HepG2 (cell line): ENCODE data around the gene IPCEF1. TPM values are rescaled to one million over a fixed set of nuclear protein-coding genes. Genes with fewer than 3 reads are reported as not detected.

ENCODE experiments used
- ATAC-seq: fragments of 200-7000 bp; cut with Tn5 transposase; 3 replicates; pipeline ENCODE4 v1.9.1; 2020; ENCODE audit warnings: mild to moderate bottlenecking, moderate library complexity
- BruUV-seq: library from RNA; stranded (reverse); fragments of 400-500 nt; replicated peaks from 2 replicates; lab custom pipeline; 2021; lab: Mats Ljungman, UMichigan
- CTCF ChIA-PET: fragments of 300-600 bp; formaldehyde crosslinking; extraction: SDS; loops from one replicate; lab custom pipeline; 2021; ENCODE audit warnings: low total read pairs, inconsistent platforms, low intra/inter-chr PET ratio; lab: Yijun Ruan, JAX
- POLR2A ChIA-PET: fragments of 350-600 bp; sonication (Branson Sonifier 250); formaldehyde crosslinking; loops from one replicate; lab custom pipeline; 2020; ENCODE audit warnings: antibody characterized with exemption, inconsistent platforms; lab: Yijun Ruan, JAX
- DNase-seq: peaks from one replicate; pipeline ENCODE4 v3.0.0-alpha.2; 2015; ENCODE audit warnings: low spot score
- FAIRE-seq: peaks from 3 replicates; lab custom pipeline; 2011; peaks lifted over from hg19 to GRCh38; lab: Jason Lieb, UNC
- H2AFZ ChIP-seq: one replicate; pipeline ENCODE4 v1.6.1; 2011; ENCODE audit warnings: low read length, inconsistent platforms
- H3K27ac ChIP-seq: fragments of 300-600 bp; 3 replicates; pipeline ENCODE4 v1.8.0; 2011; ENCODE audit warnings: mixed run types, mild to moderate bottlenecking, mixed read lengths, low read length, inconsistent platforms; ENCODE audit not compliant: insufficient read depth; ENCODE audit errors: extremely low read length
- H3K27me3 ChIP-seq, 2 experiments: fragments of 200-600 bp in 1 of 2; 2 replicates in 1 of 2; 3 replicates in 1 of 2; pipeline versions ENCODE4 v1.6.0 to v1.8.0; 2011; ENCODE audit warnings: low read length in 2 of 2, mild to moderate bottlenecking in 2 of 2, moderate library complexity in 2 of 2, inconsistent platforms in 1 of 2; ENCODE audit not compliant: insufficient read depth in 2 of 2, control insufficient read depth in 1 of 2
- H3K36me3 ChIP-seq, 2 experiments: fragments of 200-600 bp in 1 of 2; replicated peaks in 1 of 2; 2 replicates in 1 of 2; 3 replicates in 1 of 2; pipeline versions ENCODE4 v1.5.1 to v1.8.0; 2011; ENCODE audit warnings: low read length in 2 of 2, inconsistent platforms in 1 of 2; ENCODE audit not compliant: insufficient read depth in 2 of 2, control insufficient read depth in 1 of 2
- H3K4me1 ChIP-seq: 2 replicates; pipeline ENCODE4 v1.5.1; 2012; ENCODE audit warnings: low read length, inconsistent platforms; ENCODE audit not compliant: insufficient read depth
- H3K4me2 ChIP-seq: 2 replicates; pipeline ENCODE4 v1.6.0; 2011; ENCODE audit warnings: low read depth, low read length, inconsistent platforms
- H3K4me3 ChIP-seq, 3 experiments: fragments of 200-600 bp in 1 of 3; sonication (generic), shearing (Covaris generic) in 1 of 3; replicated peaks in 1 of 3; 2 replicates each; pipeline ENCODE4 v1.5.1; 2011 to 2016; ENCODE audit warnings: low read length in 3 of 3, inconsistent platforms in 2 of 3, low read depth in 2 of 3, mild to moderate bottlenecking in 2 of 3, control low read depth in 1 of 3, mixed read lengths in 1 of 3; ENCODE audit not compliant: insufficient read depth in 1 of 3
- H3K79me2 ChIP-seq: one replicate; pipeline ENCODE4 v1.6.1; 2011; ENCODE audit warnings: low read length, inconsistent platforms; ENCODE audit not compliant: insufficient read depth
- H3K9ac ChIP-seq: 2 replicates; pipeline ENCODE4 v1.6.0; 2011; ENCODE audit warnings: mild to moderate bottlenecking, low read depth, low read length, inconsistent platforms; ENCODE audit not compliant: insufficient read depth
- H3K9me3 ChIP-seq: 2 replicates; pipeline ENCODE4 v1.5.1; 2012; ENCODE audit warnings: mild to moderate bottlenecking, low read length
- H4K20me1 ChIP-seq: 2 replicates; pipeline ENCODE4 v1.6.0; 2011; ENCODE audit warnings: inconsistent platforms, mild to moderate bottlenecking, low read length, moderate library complexity; ENCODE audit not compliant: insufficient read depth
- AGO2 ChIP-seq: fragments of 200-400 bp; formaldehyde crosslinking; optimal IDR thresholded peaks from 2 replicates; pipeline ENCODE3; 2017; ENCODE audit warnings: mild to moderate bottlenecking, low read depth, low read length, moderate library complexity
- HOXD1 ChIP-seq: sonication (generic); formaldehyde crosslinking; IDR thresholded peaks from 2 replicates; pipeline ENCODE4 v1.5.0; 2020; ENCODE audit warnings: missing genetic modification reagents
- PAXIP1 ChIP-seq: sonication (generic); formaldehyde crosslinking; conservative IDR thresholded peaks from 2 replicates; pipeline ENCODE4 v1.4.0; 2020; ENCODE audit warnings: mild to moderate bottlenecking, missing genetic modification reagents, moderate library complexity
- WGBS: methylation state at CpG from one replicate; pipeline ENCODE4 v1.1.6; 2017; ENCODE audit warnings: low lambda C conversion rate; 5-methylcytosine and 5-hydroxymethylcytosine counted together
- in situ Hi-C: cut with HindIII; loops from 2 replicates; pipeline ENCODE4 v1.10.0; 2017; ENCODE audit warnings: low pct_unique_long_range_greater_than_20kb; ENCODE audit not compliant: extremely low pct_ligation_motif_present
- intact Hi-C: fragments of 100-400 bp; cut with micrococcal nuclease; formaldehyde crosslinking; loops from one replicate; pipeline ENCODE4 v1.10.0; 2022; ENCODE audit not compliant: unreplicated experiment
- polyA plus RNA-seq, 8 experiments: library from polyadenylated mRNA; depleted of rRNA in 3 of 8; stranded (reverse) in 7 of 8; unstranded in 1 of 8; fragments of >200 nt; fragmentation: Illumina TruSeq in 4 of 8; extraction: Trizol in 4 of 8; gene quantifications; 2 replicates each; pipeline versions ENCODE4 v1.2.1 to v1.2.3, GENCODE V29; 2011 to 2016; ENCODE audit warnings: low read depth in 4 of 8, missing spikeins in 1 of 8, mixed read lengths in 1 of 8; ENCODE audit not compliant: insufficient read depth in 1 of 8
- total RNA-seq, 5 experiments: library from RNA; depleted of rRNA; stranded (reverse); fragments of >200 nt; fragmentation: Illumina TruSeq; extraction: Trizol; gene quantifications; 2 replicates each; pipeline ENCODE4 v1.2.3, GENCODE V29; 2016; ENCODE audit warnings: low read depth in 1 of 5

The IPCEF1 gene
- total and polyA plus RNA-seq, 2 of the 13 experiments (the other 11 are each of a cell fraction or from before 2014, with no cell fraction given), result 0.03 TPM; not detected in 1

DNA sequence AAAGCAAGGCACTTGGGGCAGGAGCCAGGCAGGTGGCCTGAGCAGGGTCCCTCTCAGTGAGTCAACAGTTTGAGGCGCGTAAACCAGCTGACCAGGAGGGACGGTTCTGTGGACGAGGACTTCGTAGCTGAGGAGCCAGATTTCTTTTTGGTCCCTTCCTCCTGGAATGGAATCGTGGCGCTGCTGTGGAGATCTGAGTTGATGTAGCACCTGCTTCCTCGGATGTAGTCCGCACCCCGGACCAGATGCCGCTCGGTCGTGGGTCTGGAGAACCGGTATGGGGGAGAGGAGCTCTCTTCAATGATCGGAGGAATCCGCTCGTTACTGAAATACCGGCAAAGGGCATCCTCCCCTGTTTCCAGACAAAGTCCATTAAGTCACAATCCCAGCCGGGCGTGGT, 49.7 kb upstream of the IPCEF1 start:
- intact Hi-C loops, result no loop called here
- WGBS, result 94% methylated on average over 20 of the region's 20 CpGs

More for the DNA sequence above, 49.7 kb upstream of the IPCEF1 start:
- POLR2A ChIA-PET, result no interaction called here
- Histone ChIP-seq H3K27me3 (no peaks in the 10 kb centered on the region), H3K4me2 (no peak overlapping the region), H2AFZ (no peak overlapping the region), H3K79me2 (no peaks in the 10 kb centered on the region), H3K4me3 (no peak overlapping the region), H3K36me3 (peaks cover 31 to 72% of the 10 kb centered on the region in 2 experiments), H3K27ac (no peak overlapping the region), H3K9me3 (no peaks in the 10 kb centered on the region), H3K9ac (no peak overlapping the region), H4K20me1 (no peaks in the 10 kb centered on the region), H3K4me1 (peaks cover 8% of the 10 kb centered on the region)
- ATAC-seq (peak; percentile 30; the same call in 2 of the 3 replicates), FAIRE-seq (no peak), DNase-seq (no peak)
- no peak for TF ChIP-seq PAXIP1 (CRISPR knock-in tag)
- TF ChIP-seq HOXD1 (CRISPR knock-in tag), result no peak
- TF ChIP-seq AGO2, result peak; percentile 3
- BruUV-seq, result no TSS peak
- CTCF ChIA-PET, result no interaction called here
- in situ Hi-C loops, result no loop called here
